ENCODE results near the gene DDX11.

DNA sequence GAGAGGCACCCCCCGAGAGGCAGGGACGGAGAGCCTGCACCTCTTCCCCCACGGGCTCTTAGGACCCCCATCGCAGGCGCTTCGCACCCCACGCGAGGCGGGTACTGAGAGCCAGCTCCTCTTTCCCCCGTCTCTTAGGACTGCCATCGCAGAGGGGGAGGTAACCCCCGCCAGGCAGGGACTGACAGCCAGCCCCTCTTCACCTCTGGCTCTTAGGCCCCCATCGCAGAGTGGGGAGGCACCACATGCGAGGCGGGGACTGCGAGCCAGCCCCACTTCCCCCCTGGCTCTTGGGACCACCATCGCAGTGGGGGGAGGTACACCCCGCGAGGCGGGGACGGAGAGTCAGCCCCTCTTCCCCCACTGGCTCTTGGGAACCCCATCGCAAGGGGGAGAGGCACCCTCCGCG, 46.1 kb downstream of the DDX11 start:
- TF ChIP-seq, protein P1, sequence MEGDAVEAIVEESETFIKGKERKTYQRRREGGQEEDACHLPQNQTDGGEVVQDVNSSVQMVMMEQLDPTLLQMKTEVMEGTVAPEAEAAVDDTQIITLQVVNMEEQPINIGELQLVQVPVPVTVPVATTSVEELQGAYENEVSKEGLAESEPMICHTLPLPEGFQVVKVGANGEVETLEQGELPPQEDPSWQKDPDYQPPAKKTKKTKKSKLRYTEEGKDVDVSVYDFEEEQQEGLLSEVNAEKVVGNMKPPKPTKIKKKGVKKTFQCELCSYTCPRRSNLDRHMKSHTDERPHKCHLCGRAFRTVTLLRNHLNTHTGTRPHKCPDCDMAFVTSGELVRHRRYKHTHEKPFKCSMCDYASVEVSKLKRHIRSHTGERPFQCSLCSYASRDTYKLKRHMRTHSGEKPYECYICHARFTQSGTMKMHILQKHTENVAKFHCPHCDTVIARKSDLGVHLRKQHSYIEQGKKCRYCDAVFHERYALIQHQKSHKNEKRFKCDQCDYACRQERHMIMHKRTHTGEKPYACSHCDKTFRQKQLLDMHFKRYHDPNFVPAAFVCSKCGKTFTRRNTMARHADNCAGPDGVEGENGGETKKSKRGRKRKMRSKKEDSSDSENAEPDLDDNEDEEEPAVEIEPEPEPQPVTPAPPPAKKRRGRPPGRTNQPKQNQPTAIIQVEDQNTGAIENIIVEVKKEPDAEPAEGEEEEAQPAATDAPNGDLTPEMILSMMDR (IDR thresholded peaks at IDR 0.05): no peak
- no peak for TF ChIP-seq POLR2A (IDR thresholded peaks at IDR 0.05)
